ENCODE results near the gene FSTL1.
"Not testable (repeated sequence)": the region's sequence is repeated elsewhere in the genome, so short reads cannot be mapped to it uniquely, and the experiment has no call there.

The FSTL1 gene

GRCh38 chr3:120404876-120405275 lies 45.9 kb downstream of the FSTL1 start:
- H3K27me3 ChIP-seq (ENCODE audit: control insufficient read depth, insufficient read depth, low read length, poor library complexity, severe bottlenecking): no peaks in the 10 kb centered on the region
- no peaks in the 10 kb centered on the region for H3K4me1 ChIP-seq (ENCODE audit: control insufficient read depth, insufficient read depth, low read length)
- no peaks in the 10 kb centered on the region for H3K9me3 ChIP-seq (ENCODE audit: control insufficient read depth, low read length)
- WGBS, 2 experiments: 94 to 95% methylated on average over 3 of the region's 3 CpGs
- no peak overlapping the region for H3K4me3 ChIP-seq (ENCODE audit: insufficient read depth, low read depth, low read length)
- H3K27ac ChIP-seq (ENCODE audit: insufficient read depth, low read depth, low read length, poor library complexity, severe bottlenecking): no peak overlapping the region
- H3K36me3 ChIP-seq (ENCODE audit: control insufficient read depth, insufficient read depth, low read length): peaks cover 71% of the 10 kb centered on the region

- H3K9me3 ChIP-seq (ENCODE audit: control insufficient read depth, low read length): no peaks in the 10 kb centered on the region
- H3K4me3 ChIP-seq (ENCODE audit: insufficient read depth, low read depth, low read length): no peak overlapping the region
- H3K36me3 ChIP-seq (ENCODE audit: control insufficient read depth, insufficient read depth, low read length): peaks cover 57% of the 10 kb centered on the region
- no peak overlapping the region for H3K27ac ChIP-seq (ENCODE audit: insufficient read depth, low read depth, low read length, poor library complexity, severe bottlenecking)
- H3K4me1 ChIP-seq (ENCODE audit: control insufficient read depth, insufficient read depth, low read length): no peaks in the 10 kb centered on the region
- no peaks in the 10 kb centered on the region for H3K27me3 ChIP-seq (ENCODE audit: control insufficient read depth, insufficient read depth, low read length, poor library complexity, severe bottlenecking)
Measured at GRCh38 chr3:120402257-120402656, 48.5 kb downstream of the FSTL1 start.

DNA sequence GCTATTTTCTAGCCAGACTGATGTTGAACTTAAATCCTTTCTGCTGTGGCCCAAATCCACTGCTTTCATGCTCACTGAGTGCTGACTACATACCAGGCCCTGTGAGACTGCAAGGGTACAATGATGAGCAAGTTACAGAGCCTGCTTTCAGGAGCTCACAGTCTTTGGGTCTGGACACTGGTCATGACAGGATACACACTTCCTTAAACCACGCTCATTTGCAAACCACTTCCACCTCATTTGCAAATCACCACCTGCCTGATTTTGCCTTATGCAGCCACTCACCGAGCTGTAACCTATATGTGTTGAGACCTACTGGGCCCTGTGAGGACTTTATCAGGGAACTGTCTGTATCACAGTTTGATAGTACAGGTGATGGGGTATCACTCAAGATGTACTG lies 51.4 kb downstream of the FSTL1 start:
- H3K9me3 ChIP-seq (ENCODE audit: control insufficient read depth, low read length): no peaks in the 10 kb centered on the region
- no peaks in the 10 kb centered on the region for H3K4me1 ChIP-seq (ENCODE audit: control insufficient read depth, insufficient read depth, low read length)
- H3K27me3 ChIP-seq (ENCODE audit: control insufficient read depth, insufficient read depth, low read length, poor library complexity, severe bottlenecking): no peaks in the 10 kb centered on the region
- WGBS, 2 experiments: 91 to 98% methylated on average over 2 of the region's 2 CpGs
- peaks cover 51% of the 10 kb centered on the region for H3K36me3 ChIP-seq (ENCODE audit: control insufficient read depth, insufficient read depth, low read length)
- no peak overlapping the region for H3K4me3 ChIP-seq (ENCODE audit: insufficient read depth, low read depth, low read length)
- H3K27ac ChIP-seq (ENCODE audit: insufficient read depth, low read depth, low read length, poor library complexity, severe bottlenecking): no peak overlapping the region

GRCh38 chr3:120396469-120396868 lies 54.3 kb downstream of the FSTL1 start:
- Histone ChIP-seq H3K27me3 (ENCODE audit: control insufficient read depth, insufficient read depth, low read length, poor library complexity, severe bottlenecking) (no peaks in the 10 kb centered on the region), H3K27ac (ENCODE audit: insufficient read depth, low read depth, low read length, poor library complexity, severe bottlenecking) (no peak overlapping the region), H3K4me1 (ENCODE audit: control insufficient read depth, insufficient read depth, low read length) (no peaks in the 10 kb centered on the region), H3K36me3 (ENCODE audit: control insufficient read depth, insufficient read depth, low read length) (peaks cover 32% of the 10 kb centered on the region), H3K9me3 (ENCODE audit: control insufficient read depth, low read length) (no peaks in the 10 kb centered on the region), H3K4me3 (ENCODE audit: insufficient read depth, low read depth, low read length) (no peak overlapping the region)
- WGBS, 2 experiments: 93 to 94% methylated on average over 8 of the region's 8 CpGs

- WGBS, 2 experiments: 95 to 100% methylated on average over 2 of the region's 2 CpGs
- no peak overlapping the region for H3K27ac ChIP-seq (ENCODE audit: insufficient read depth, low read depth, low read length, poor library complexity, severe bottlenecking)
- H3K9me3 ChIP-seq (ENCODE audit: control insufficient read depth, low read length): no peaks in the 10 kb centered on the region
- H3K4me1 ChIP-seq (ENCODE audit: control insufficient read depth, insufficient read depth, low read length): no peaks in the 10 kb centered on the region
- no peaks in the 10 kb centered on the region for H3K27me3 ChIP-seq (ENCODE audit: control insufficient read depth, insufficient read depth, low read length, poor library complexity, severe bottlenecking)
- no peak overlapping the region for H3K4me3 ChIP-seq (ENCODE audit: insufficient read depth, low read depth, low read length)
- H3K36me3 ChIP-seq (ENCODE audit: control insufficient read depth, insufficient read depth, low read length): peaks cover 20% of the 10 kb centered on the region
Measured at GRCh38 chr3:120394347-120394746, 56.4 kb downstream of the FSTL1 start.

GRCh38 chr3:120393761-120394160 lies 57.0 kb downstream of the FSTL1 start:
- Histone ChIP-seq H3K27me3 (ENCODE audit: control insufficient read depth, insufficient read depth, low read length, poor library complexity, severe bottlenecking) (no peaks in the 10 kb centered on the region), H3K27ac (ENCODE audit: insufficient read depth, low read depth, low read length, poor library complexity, severe bottlenecking) (no peak overlapping the region), H3K9me3 (ENCODE audit: control insufficient read depth, low read length) (no peaks in the 10 kb centered on the region), H3K36me3 (ENCODE audit: control insufficient read depth, insufficient read depth, low read length) (peaks cover 14% of the 10 kb centered on the region), H3K4me1 (ENCODE audit: control insufficient read depth, insufficient read depth, low read length) (no peaks in the 10 kb centered on the region), H3K4me3 (ENCODE audit: insufficient read depth, low read depth, low read length) (no peak overlapping the region)
- WGBS, 2 experiments: 95% methylated on average over 2 of the region's 2 CpGs

DNA sequence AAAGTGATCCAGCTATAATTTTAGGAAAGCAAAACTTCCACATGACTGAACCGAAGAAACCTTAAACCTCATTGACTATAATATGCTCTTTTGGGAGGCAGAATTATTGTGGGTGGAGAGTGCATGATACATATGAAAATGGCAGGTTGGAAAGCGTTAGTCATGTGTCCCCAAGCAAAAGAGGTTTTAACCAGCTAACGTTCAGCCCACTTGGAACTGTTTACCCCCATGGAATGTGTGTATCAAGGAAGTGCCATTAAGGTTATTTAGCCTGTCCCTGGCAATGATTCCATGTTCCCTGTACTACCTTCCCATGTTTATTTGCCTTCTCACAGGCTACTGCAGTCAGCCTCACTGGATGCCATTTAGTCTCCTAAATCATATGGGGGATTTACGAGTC lies 57.5 kb downstream of the FSTL1 start:
- H3K4me3 ChIP-seq (ENCODE audit: insufficient read depth, low read depth, low read length): no peak overlapping the region
- WGBS, 2 experiments: 93% methylated on average over 3 to 4 of the region's 4 CpGs

DNA sequence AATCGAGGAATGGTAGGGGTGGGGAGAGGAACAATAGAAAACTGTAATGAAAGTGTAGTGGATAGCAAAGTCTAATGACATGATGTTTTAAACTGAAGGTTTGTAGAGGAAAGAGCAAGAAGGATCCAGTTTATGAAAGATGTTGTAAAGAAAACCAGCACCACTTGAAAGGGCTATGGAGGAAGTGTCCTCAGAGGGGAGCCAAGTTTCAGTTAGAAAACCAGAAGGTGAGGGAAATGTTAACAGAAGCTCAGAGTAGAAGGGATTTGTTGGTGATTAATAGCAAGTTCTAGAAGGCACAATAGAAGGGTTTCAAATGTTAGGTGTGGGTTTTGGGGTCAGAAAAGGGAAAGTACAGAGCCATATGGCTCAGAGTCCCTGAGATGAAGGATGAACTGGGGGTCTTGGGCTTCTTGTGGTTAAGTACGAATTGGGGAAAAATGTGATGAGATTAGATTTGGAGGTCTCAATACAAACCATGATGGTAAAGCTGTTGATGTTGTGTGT lies 67.8 kb downstream of the FSTL1 start:
- 91 to 94% methylated on average over 2 of the region's 2 CpGs for WGBS, 2 experiments
- no peaks in the 10 kb centered on the region for H3K27me3 ChIP-seq (ENCODE audit: control insufficient read depth, insufficient read depth, low read length, poor library complexity, severe bottlenecking)
- H3K9me3 ChIP-seq (ENCODE audit: control insufficient read depth, low read length): no peaks in the 10 kb centered on the region
- H3K4me3 ChIP-seq (ENCODE audit: insufficient read depth, low read depth, low read length): no peak overlapping the region
- H3K4me1 ChIP-seq (ENCODE audit: control insufficient read depth, insufficient read depth, low read length): no peaks in the 10 kb centered on the region
- H3K27ac ChIP-seq (ENCODE audit: insufficient read depth, low read depth, low read length, poor library complexity, severe bottlenecking): no peak overlapping the region
- no peaks in the 10 kb centered on the region for H3K36me3 ChIP-seq (ENCODE audit: control insufficient read depth, insufficient read depth, low read length)

More for the DNA sequence above, 57.5 kb downstream of the FSTL1 start:
- Histone ChIP-seq H3K27me3 (ENCODE audit: control insufficient read depth, insufficient read depth, low read length, poor library complexity, severe bottlenecking) (no peaks in the 10 kb centered on the region), H3K27ac (ENCODE audit: insufficient read depth, low read depth, low read length, poor library complexity, severe bottlenecking) (no peak overlapping the region), H3K9me3 (ENCODE audit: control insufficient read depth, low read length) (no peaks in the 10 kb centered on the region), H3K4me1 (ENCODE audit: control insufficient read depth, insufficient read depth, low read length) (no peaks in the 10 kb centered on the region), H3K36me3 (ENCODE audit: control insufficient read depth, insufficient read depth, low read length) (peaks cover 12% of the 10 kb centered on the region)

DNA sequence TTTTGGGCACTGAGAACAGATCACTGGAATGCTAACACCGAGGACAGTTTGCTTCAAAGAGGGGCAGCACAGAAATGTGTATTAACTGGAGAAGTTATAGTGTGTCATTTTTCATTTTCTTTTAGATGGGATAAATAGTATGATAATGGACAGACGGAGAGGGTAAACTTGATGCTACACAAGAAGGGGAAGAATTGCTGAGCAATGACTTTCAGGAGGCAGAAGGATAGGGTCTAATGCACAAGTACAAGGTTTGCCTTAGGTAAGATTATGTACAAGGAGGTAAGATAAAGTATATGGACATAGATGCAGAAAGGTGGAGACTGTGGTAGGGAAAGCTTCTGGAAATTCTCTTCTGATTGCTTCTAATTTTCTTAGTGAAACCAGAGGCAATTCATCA lies 69.3 kb downstream of the FSTL1 start:
- H3K27me3 ChIP-seq (ENCODE audit: control insufficient read depth, insufficient read depth, low read length, poor library complexity, severe bottlenecking): no peaks in the 10 kb centered on the region
- no peak overlapping the region for H3K27ac ChIP-seq (ENCODE audit: insufficient read depth, low read depth, low read length, poor library complexity, severe bottlenecking)
- no peaks in the 10 kb centered on the region for H3K36me3 ChIP-seq (ENCODE audit: control insufficient read depth, insufficient read depth, low read length)
- no peak overlapping the region for H3K4me3 ChIP-seq (ENCODE audit: insufficient read depth, low read depth, low read length)
- H3K9me3 ChIP-seq (ENCODE audit: control insufficient read depth, low read length): no peaks in the 10 kb centered on the region
- no peaks in the 10 kb centered on the region for H3K4me1 ChIP-seq (ENCODE audit: control insufficient read depth, insufficient read depth, low read length)
- 91 to 92% methylated on average over 2 of the region's 2 CpGs for WGBS, 2 experiments

- H3K9me3 ChIP-seq (ENCODE audit: control insufficient read depth, low read length); H3K27ac ChIP-seq (ENCODE audit: insufficient read depth, low read depth, low read length, poor library complexity, severe bottlenecking); H3K4me3 ChIP-seq (ENCODE audit: insufficient read depth, low read depth, low read length); H3K27me3 ChIP-seq (ENCODE audit: control insufficient read depth, insufficient read depth, low read length, poor library complexity, severe bottlenecking); H3K4me1 ChIP-seq (ENCODE audit: control insufficient read depth, insufficient read depth, low read length); H3K36me3 ChIP-seq (ENCODE audit: control insufficient read depth, insufficient read depth, low read length): not testable (repeated sequence)
- 64 to 77% methylated on average over 3 to 4 of the region's 12 CpGs for WGBS, 2 experiments
Measured at GRCh38 chr3:120377948-120378347, 72.8 kb downstream of the FSTL1 start.

DNA sequence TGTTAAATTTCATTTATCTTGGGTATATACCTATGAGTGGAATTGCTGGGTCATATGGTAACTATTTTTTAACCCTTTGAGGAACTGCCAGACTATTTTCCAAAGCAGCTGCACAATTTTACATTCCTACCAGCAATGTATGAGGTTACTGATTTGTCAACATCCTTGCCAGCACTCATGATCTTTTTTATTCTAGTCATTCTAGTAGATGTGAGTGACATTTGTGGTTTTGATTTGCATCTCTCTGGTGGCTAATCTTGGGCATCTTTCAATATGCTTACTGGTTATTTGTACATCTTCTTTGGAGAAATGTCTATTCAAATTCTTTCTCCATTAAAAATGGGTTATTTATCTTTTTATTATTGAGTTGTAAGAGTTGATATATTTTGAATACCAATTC lies 80.3 kb downstream of the FSTL1 start:
- no peak overlapping the region for H3K27ac ChIP-seq (ENCODE audit: insufficient read depth, low read depth, low read length, poor library complexity, severe bottlenecking)
- H3K4me1 ChIP-seq (ENCODE audit: control insufficient read depth, insufficient read depth, low read length): no peaks in the 10 kb centered on the region
- H3K36me3 ChIP-seq (ENCODE audit: control insufficient read depth, insufficient read depth, low read length): no peaks in the 10 kb centered on the region
- no peak overlapping the region for H3K4me3 ChIP-seq (ENCODE audit: insufficient read depth, low read depth, low read length)
- H3K9me3 ChIP-seq (ENCODE audit: control insufficient read depth, low read length): no peaks in the 10 kb centered on the region
- H3K27me3 ChIP-seq (ENCODE audit: control insufficient read depth, insufficient read depth, low read length, poor library complexity, severe bottlenecking): no peaks in the 10 kb centered on the region

Measured in ectodermal cell (in vitro differentiated cells).